ENCODE results near the gene IGIP.

DNA sequence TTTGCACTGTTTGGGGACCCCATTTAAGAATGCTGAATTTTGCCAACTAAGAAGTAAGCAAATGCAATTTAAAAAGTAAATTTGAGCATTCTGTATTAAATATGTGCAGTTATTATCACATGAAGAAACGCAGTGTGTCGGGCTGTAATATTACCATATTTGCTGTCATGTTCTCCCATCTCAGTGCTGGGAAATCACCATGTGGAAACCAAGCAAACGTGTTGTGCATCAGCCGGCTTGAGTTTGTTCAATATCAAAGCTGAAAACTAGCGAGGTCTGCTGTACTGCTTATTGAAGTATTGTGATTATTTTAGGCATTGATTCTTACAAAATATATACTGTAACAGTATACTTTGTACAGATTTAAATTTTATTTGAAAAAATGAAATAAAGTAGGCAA, 2.6 kb downstream of the IGIP start:
- TF ChIP-seq, protein P1, sequence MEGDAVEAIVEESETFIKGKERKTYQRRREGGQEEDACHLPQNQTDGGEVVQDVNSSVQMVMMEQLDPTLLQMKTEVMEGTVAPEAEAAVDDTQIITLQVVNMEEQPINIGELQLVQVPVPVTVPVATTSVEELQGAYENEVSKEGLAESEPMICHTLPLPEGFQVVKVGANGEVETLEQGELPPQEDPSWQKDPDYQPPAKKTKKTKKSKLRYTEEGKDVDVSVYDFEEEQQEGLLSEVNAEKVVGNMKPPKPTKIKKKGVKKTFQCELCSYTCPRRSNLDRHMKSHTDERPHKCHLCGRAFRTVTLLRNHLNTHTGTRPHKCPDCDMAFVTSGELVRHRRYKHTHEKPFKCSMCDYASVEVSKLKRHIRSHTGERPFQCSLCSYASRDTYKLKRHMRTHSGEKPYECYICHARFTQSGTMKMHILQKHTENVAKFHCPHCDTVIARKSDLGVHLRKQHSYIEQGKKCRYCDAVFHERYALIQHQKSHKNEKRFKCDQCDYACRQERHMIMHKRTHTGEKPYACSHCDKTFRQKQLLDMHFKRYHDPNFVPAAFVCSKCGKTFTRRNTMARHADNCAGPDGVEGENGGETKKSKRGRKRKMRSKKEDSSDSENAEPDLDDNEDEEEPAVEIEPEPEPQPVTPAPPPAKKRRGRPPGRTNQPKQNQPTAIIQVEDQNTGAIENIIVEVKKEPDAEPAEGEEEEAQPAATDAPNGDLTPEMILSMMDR (IDR thresholded peaks at IDR 0.05) = no peak
- TF ChIP-seq ZFX (IDR thresholded peaks at IDR 0.05; ENCODE audit: borderline replicate concordance) = no peak
